SK-N-MC (cell line): Measurements from ENCODE around the gene GALK2.
"Not testable (repeated sequence)": the region's sequence is repeated elsewhere in the genome, so short reads cannot be mapped to it uniquely, and the experiment has no call there.

ENCODE experiments used
- DNase-seq: peaks from one replicate; pipeline ENCODE4 v3.0.0-alpha.2; 2011; ENCODE audit warnings: low read depth, low spot score
- H3K27ac ChIP-seq: fragments of 200-600 bp; sonication (generic); 2 replicates; pipeline ENCODE4 v1.5.1; 2016; ENCODE audit warnings: mixed run types
- H3K36me3 ChIP-seq: fragments of 200-600 bp; sonication (generic); 2 replicates; pipeline ENCODE4 v1.6.1; 2017; ENCODE audit warnings: antibody characterized with exemption, low read length, mixed read lengths; ENCODE audit not compliant: insufficient read depth
- H3K4me3 ChIP-seq: fragments of 200-600 bp; sonication (generic); 2 replicates; pipeline ENCODE4 v1.5.1; 2016
- H3K9ac ChIP-seq: fragments of 200-600 bp; sonication (generic); 2 replicates; pipeline ENCODE4 v1.8.0; 2017; ENCODE audit warnings: mixed run types, mixed read lengths; ENCODE audit not compliant: insufficient read length
- H3K9me3 ChIP-seq: fragments of 200-600 bp; sonication (generic); 2 replicates; pipeline ENCODE4 v1.6.1; 2017; ENCODE audit warnings: low read depth, mild to moderate bottlenecking, antibody characterized with exemption, low read length, moderate library complexity, mixed read lengths
- EZH2 ChIP-seq: fragments of 200-600 bp; sonication (generic); IDR thresholded peaks from one replicate; pipeline ENCODE4 v1.6.1; 2017; ENCODE audit warnings: antibody characterized with exemption
- FOXP2 ChIP-seq: optimal IDR thresholded peaks from 2 replicates; pipeline ENCODE3; 2011; ENCODE audit warnings: mild to moderate bottlenecking, moderate library complexity; ENCODE audit not compliant: insufficient read depth; ENCODE audit errors: extremely low read length, control extremely low read depth
- POLR2AphosphoS5 ChIP-seq: IDR thresholded peaks from 2 replicates; pipeline ENCODE4 v1.6.1; 2012; ENCODE audit warnings: mild to moderate bottlenecking, low read depth, low read length, borderline replicate concordance

GALK2 gene

DNA sequence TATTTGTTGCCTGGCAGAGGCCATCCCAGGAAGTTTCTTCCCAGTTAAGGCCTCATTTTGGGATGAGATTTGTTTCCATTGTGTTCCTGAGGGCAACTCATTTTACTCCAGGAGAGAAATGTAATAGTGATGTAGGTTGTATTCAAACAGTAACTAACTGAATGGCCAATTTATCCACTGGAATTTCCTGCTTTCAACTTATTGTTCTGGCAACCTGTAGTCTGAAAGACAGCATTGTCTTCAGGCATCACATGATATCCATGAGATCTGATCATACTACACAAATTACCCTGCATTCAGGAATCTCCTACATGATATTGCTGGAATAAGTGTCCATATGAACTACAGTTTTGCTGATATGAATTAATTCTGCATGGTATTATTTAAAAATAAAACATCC, 173.5 kb downstream of the GALK2 start:
- no peaks in the 10 kb centered on the region for H3K9me3 ChIP-seq
- no peak overlapping the region for H3K4me3 ChIP-seq
- H3K9ac ChIP-seq = no peak overlapping the region
- TF ChIP-seq EZH2 (no peak), FOXP2 (no peak), POLR2AphosphoS5 (no peak)
- DNase-seq = no peak
- H3K36me3 ChIP-seq = no peaks in the 10 kb centered on the region
- H3K27ac ChIP-seq = no peak overlapping the region

DNA sequence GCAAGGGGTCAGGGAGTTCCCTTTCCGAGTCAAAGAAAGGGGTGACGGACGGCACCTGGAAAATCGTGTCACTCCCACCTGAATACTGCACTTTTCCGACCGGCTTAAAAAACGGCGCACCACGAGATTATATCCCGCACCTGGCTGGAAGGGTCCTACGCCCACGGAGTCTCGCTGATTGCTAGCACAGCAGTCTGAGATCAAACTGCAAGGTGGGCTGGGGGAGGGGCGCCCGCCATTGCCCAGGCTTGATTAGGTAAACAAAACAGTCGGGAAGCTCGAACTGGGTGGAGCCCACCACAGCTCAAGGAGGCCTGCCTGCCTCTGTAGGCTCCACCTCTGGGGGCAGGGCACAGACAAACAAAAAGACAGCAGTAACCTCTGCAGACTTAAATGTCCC, 184.4 kb downstream of the GALK2 start:
- not testable (repeated sequence) for H3K9me3 ChIP-seq, H3K9ac ChIP-seq, DNase-seq, H3K4me3 ChIP-seq, H3K36me3 ChIP-seq, H3K27ac ChIP-seq

DNA sequence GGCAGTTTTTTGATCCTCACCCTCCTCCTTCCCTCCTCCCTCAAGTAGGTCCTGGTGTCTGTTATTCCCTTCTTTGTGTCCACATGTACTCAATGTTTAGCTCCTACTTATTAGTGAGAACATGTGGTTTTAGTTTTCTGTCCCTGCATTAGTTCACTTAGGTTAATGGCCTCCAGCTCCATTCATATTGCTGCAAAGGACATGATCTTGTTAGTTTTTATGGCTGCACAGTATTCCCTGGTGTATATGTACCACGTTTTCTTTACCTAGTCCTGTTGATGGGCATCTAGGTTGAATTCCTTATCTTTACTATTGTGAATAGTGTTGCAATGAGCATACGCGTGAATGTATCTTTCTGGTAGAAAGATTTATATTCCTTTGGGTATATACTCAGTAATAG, 191.3 kb downstream of the GALK2 start:
- DNase-seq = no peak
- H3K4me3 ChIP-seq = no peak overlapping the region
- no peak overlapping the region for H3K27ac ChIP-seq
- no peaks in the 10 kb centered on the region for H3K36me3 ChIP-seq
- H3K9ac ChIP-seq = no peak overlapping the region
- no peaks in the 10 kb centered on the region for H3K9me3 ChIP-seq
- TF ChIP-seq POLR2AphosphoS5 (no peak), EZH2 (no peak), FOXP2 (no peak)

DNA sequence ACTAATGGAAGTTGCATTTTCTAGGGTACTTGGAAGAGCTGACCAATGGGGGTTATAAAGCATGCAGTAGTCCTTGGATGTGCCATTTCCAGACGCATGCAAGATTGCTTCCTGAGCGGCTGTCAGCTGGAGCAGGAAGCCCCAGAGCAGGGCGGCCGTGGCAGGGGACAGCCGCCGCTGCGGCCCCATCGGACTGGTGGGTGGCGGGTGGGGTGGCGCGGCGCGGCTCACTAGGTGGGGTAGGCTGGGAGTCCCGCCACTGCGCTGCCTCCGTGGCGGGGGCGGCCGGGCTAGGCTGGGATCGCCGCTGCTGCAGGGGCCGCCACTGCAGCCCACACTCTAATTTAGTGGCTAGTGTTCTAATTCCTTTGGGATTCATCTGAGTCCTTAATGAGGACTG, 196.4 kb downstream of the GALK2 start:
- Histone ChIP-seq H3K9ac (no peak overlapping the region), H3K4me3 (no peak overlapping the region), H3K9me3 (no peaks in the 10 kb centered on the region), H3K36me3 (no peaks in the 10 kb centered on the region), H3K27ac (no peak overlapping the region)
- no peak for DNase-seq
- no peak for TF ChIP-seq EZH2
- no peak for TF ChIP-seq POLR2AphosphoS5
- no peak for TF ChIP-seq FOXP2

DNA sequence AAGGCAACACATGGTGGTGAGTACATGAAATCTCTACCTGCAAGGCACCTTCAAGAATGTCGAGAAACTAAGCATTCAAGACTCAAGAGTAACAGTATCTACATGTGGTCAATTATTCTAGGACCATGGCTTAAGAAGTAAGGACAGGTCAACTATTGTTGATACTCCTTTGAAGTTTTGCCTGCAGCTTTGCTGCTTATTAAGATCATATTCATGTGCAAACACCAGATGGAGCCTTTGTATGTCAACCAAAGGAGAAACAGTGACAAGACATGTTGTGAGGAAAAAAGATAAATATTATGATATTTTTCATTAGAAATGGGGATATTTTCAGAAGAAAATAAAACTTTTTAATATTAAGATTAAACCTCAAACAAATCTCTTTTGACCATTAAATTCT, 200.7 kb downstream of the GALK2 start:
- Histone ChIP-seq H3K36me3 (no peaks in the 10 kb centered on the region), H3K9me3 (no peaks in the 10 kb centered on the region), H3K4me3 (no peak overlapping the region), H3K9ac (no peak overlapping the region), H3K27ac (no peak overlapping the region)
- TF ChIP-seq POLR2AphosphoS5 (no peak), EZH2 (no peak), FOXP2 (no peak)
- DNase-seq = no peak

DNA sequence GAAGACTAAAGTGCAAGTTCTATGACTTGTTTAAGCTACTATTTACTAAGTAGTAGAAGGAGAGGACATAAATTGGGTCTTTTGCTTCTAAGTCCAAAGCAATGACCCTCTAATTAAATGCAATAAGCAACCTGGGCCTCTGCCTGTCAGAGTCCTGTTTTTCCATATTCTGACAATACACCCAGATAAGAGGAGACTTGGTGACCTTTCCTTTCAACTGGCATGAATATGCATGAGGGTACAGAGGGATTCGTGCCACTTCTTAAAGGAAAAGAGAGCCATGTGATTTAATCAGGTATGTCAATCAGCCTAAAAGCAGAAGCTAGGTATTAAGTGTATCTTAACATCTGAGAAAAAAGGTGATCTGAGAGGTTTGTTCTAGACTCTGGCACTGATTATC, 202.3 kb downstream of the GALK2 start:
- H3K36me3 ChIP-seq = no peaks in the 10 kb centered on the region
- DNase-seq = no peak
- TF ChIP-seq FOXP2 (no peak), POLR2AphosphoS5 (no peak), EZH2 (no peak)
- no peaks in the 10 kb centered on the region for H3K9me3 ChIP-seq
- H3K9ac ChIP-seq = no peak overlapping the region
- H3K27ac ChIP-seq = no peak overlapping the region
- no peak overlapping the region for H3K4me3 ChIP-seq

DNA sequence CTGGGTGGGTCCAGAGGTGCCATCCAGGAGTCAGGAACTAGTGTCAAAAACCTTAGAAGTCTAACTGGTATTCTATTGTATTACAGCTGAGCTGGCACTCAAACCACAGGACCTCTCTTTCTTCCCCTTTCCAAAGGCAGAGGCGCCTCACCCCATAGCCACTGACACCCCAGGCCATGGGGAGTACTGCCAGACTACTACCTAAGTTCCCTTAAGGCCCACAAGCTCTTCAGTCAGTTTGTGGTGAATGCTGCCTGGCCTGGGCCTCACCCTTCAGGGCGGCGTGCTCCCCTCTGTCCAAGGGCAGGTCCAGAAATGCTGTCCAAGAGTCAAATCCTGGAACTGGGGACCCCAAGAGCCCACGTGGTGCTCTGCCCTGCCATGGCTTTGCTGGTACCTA, 209.9 kb downstream of the GALK2 start:
- Histone ChIP-seq H3K9ac (no peak overlapping the region), H3K9me3 (no peaks in the 10 kb centered on the region), H3K4me3 (no peak overlapping the region), H3K36me3 (no peaks in the 10 kb centered on the region), H3K27ac (no peak overlapping the region)
- TF ChIP-seq EZH2 (no peak), FOXP2 (no peak), POLR2AphosphoS5 (no peak)
- no peak for DNase-seq

DNA sequence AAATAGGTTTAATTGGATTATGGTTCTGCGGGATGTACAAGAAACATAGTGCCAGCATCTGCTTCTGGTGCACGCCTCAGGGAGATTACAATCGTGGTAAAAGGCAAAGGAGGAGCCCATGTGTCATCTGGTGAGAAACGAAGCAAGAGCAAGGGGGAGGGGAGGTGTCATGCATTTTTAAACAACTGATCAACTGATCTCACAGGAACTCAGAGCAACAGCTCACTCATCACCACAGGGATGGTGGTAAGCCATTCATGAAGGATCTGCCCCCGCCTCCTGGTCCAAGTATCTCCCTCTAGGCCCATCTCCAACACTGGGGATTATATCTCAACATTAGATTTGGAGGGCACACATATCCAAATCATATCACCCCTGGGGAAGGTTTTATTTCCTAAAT, 210.9 kb downstream of the GALK2 start:
- no peak overlapping the region for H3K27ac ChIP-seq
- no peaks in the 10 kb centered on the region for H3K36me3 ChIP-seq
- TF ChIP-seq EZH2 (no peak), POLR2AphosphoS5 (no peak), FOXP2 (no peak)
- no peaks in the 10 kb centered on the region for H3K9me3 ChIP-seq
- no peak for DNase-seq
- H3K4me3 ChIP-seq = no peak overlapping the region
- H3K9ac ChIP-seq = no peak overlapping the region
